DMS114 treated with DMSO at 0.1 percent for 48 hours (cell line): ENCODE measurements around the gene SF3B3.
"Not testable (repeated sequence)": the region's sequence is repeated elsewhere in the genome, so short reads cannot be mapped to it uniquely, and the experiment has no call there.

Experiments
- DNase-seq: peaks from one replicate; lab custom pipeline; 2025; ENCODE audit not compliant: unreplicated experiment; lab: John Stamatoyannopoulos, UW

Gene SF3B3

GRCh38 chr16:70589416-70589815 lies 65.8 kb downstream of the SF3B3 start:
- DNase-seq: not testable (repeated sequence)

DNA sequence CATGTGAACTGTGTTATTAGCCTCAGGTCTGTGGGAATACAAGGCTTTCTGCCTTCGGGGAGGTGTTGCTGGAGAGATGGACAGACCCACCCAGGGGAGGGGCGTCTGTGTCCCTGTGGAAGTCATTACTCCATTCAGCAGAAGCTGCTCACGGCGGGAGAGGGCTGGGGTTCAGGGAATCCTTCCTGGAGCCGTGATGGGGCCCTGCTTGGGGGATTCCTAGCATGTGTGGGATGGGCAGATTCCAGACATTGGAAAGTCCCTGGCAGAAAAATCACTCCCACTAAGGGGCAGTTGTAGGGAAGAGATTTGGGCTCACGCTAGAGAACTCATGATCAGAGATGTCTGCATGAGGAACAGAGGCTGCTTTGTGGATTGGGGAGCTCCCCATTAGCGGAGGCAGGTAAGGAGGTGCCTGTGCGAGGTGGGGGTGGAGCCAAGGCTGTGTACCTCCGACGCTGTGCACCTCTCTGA lies 66.4 kb downstream of the SF3B3 start:
- no peak for DNase-seq

DNA sequence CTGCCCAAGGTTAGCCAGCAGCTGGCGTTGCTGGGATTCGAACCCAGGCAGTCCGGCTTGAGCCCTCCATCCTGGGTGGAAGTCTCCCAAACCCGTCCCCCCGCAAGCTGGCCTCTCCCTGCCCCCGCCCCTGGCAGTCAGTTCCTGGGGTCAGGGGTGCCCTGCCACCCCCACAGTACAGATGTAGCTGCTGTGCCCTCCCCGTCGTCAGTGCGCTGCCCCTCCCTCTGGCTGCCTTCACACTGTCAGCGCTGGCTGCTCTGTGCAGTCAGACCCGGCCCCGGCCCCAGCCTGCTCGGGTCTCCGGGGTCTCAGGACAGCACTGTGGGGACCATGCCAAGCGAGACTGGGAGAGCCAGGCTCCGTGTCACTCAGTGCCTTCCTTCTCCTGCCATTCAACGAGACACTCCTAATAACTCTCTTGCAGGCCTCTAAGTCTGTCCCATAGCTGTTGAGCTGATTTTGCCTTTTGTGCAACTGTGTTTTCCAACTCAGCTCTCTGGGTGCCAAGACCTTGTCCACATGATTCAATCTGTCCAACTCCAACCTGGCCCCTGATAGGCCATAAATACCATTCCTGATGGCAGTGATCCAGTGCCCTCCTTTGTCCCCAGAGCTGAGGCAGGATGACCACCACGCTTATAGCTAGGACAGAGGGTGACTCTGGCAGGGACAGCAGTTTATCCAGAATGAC lies 67.3 kb downstream of the SF3B3 start:
- DNase-seq: no peak

GRCh38 chr16:70591615-70592014 lies 68.0 kb downstream of the SF3B3 start:
- no peak for DNase-seq

DNA sequence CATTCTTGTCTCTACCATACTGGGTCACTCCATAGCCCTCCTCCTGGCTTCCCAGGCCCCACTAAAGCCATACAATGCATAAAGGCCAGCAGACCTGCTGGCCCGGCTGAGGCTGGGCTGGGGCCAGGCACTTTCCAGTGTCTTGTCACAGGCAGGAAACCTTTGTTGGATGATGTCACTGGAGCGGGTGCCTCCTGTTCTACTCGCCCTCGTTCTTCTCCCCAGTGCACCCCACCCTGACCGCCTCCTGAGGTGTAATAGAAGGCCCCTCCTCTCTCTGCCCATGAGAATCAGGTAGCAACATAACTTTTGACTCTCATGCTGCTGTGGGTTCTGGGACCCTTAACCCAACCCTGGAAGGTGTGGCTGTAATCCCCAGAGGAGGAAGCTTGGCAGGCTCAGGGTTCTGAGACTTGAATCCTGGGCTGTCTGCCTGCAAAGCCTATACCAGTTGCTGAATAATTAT lies 68.5 kb downstream of the SF3B3 start:
- DNase-seq: no peak

GRCh38 chr16:70593544-70593943 lies 69.9 kb downstream of the SF3B3 start:
- DNase-seq: no peak

- DNase-seq: no peak
Measured at GRCh38 chr16:70594569-70594968, 71.0 kb downstream of the SF3B3 start.

DNA sequence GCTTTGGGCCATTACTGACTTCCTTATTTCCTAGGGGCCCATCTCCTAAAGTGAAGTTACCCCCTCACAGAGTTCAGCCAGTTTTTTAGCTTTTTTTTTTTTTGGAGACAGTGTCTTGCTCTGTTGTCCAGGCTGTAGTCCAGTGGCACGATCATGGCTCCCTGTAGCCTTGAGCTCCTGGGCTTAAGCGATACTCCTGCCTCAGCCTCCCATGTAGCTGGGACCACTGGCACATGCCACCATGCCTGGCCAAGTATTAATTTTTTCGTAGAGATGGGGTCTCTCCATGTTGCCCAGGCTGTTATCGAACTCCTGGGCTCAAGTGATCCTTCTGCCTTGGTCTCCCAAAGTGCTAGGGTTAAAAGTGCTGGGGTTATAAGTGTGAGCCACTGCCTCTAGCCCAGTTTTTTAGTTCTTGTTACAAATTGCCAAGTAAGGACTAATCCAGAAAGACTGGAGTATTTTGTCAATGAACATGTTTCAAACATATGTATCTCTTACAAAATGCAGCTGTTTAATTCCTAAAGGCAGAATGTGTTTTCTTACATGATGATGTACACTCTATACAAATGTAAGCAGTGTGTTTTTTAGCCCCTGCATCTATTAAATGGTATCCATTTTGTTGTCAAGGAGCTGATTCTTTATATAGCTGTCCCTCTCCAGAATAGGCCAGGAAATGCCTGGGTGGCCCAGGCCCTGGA lies 73.7 kb downstream of the SF3B3 start:
- no peak for DNase-seq

DNA sequence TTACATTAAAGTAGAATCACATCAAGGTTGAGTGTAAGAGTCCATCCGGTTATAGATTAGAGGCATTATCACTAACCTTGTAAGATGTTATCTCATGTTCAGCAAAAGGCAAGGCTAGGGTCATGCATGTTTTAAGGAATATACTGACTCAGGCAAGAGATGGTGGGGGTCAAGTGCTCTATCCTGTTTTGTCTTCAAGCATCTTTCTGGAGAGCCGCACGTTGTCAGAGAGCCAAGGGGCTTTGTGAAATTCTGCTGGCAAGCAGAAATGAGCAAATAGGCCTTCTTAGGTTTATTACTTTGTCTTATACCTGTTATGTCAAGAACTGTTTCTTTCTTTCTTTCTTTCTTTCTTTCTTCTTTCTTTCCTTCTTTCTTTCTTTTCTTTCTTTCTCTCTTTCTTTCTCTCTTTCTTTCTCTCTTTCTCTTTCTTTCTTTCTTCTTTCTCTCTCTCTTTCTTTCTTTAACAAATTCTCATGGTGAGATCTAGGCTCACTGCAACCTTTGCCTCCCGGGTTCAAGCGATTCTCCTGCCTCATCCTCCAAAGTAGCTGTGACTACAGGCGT lies 75.4 kb downstream of the SF3B3 start:
- DNase-seq: no peak

DNA sequence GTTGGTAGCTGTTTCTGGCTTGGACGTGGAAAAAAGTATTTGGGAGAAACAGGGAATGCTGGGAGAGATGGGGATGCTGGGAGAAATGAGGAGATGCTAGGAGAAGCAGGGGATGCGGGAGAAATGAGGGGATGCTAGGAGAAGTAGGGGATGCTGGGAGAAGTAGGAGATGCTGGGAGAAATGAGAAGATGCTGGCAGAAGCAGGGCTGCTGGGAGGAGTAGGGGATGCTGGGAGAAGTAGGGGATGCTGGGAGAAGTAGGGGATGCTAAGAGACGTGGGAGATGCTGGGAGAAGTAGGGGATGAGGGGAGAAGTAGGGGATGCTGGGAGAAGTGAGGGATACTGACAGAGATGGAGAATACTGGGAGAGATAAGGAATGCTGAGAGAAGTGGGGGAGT lies 77.1 kb downstream of the SF3B3 start:
- DNase-seq: no peak

DNA sequence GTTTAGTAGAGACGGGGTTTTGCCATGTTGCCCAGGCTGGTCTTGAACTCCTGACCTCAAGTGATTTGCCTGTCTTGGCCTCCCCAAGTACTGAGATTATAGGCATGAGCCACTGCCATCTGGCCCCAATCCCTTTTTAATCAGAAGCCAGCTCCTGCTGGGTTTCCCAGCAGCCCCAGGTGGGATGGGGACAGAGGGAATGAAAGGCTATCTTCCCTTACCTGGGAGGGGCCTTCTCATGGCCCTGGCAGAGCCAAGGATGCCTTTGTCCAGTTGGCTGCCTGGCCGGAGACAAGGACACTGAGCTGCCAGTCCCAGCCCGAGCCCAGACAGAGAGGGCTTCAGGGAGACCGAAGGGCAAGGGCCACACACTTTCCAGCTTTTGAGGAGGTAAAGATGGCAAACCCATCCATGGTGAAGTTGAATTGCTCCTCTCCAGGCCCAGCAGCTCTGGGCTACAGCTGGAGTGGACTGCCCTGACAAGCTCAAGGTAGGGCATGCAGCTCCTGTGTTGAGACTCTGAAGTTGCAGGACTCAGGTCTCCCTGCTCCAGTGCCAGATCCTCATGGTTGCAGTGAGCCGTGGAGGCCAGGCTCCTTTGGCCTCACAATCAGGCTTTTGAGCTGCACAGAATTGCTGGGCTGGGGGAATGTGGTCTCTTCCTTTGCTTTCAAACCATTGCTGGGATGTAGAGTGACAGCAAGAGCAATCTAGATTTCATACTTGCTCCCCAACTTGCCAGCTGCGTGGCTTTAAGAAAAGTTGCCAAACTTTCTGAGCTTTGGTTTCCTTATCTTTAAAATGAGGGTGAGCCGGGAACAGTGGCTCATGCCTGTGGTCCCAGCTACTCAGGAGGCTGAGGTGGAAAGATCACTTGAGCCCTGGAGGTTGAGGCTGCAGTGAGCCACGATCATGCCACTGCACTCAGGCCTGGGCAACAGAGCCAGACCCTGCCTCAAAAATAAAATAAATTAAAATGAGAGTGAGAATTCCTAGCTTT lies 78.3 kb downstream of the SF3B3 start:
- no peak for DNase-seq

- no peak for DNase-seq
Measured at GRCh38 chr16:70602831-70603230, 79.2 kb downstream of the SF3B3 start.

- DNase-seq: no peak
Measured at GRCh38 chr16:70604407-70605282, 81.0 kb downstream of the SF3B3 start.

- no peak for DNase-seq
Measured at GRCh38 chr16:70605283-70605657, 81.7 kb downstream of the SF3B3 start.

DNA sequence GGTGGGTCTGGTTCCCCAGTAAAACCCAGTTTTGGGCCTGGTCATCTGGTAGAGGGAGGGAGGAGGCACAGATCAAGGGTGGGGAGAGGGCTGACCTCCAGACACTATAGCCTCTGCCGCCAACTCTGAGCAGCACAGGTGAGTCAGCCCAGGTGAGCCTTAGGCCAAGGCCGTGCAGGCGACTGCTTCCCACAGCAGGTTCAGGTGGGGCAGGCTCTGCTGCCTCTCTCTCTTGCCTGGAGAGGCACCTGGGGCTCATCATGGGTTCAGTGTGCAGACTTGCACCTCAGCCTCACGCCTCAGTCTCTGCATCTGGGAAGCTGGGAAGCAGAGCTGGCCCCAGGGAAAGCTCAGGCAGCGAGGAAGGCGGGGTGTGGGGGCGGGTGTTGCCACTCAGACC lies 84.9 kb downstream of the SF3B3 start:
- no peak for DNase-seq

DNA sequence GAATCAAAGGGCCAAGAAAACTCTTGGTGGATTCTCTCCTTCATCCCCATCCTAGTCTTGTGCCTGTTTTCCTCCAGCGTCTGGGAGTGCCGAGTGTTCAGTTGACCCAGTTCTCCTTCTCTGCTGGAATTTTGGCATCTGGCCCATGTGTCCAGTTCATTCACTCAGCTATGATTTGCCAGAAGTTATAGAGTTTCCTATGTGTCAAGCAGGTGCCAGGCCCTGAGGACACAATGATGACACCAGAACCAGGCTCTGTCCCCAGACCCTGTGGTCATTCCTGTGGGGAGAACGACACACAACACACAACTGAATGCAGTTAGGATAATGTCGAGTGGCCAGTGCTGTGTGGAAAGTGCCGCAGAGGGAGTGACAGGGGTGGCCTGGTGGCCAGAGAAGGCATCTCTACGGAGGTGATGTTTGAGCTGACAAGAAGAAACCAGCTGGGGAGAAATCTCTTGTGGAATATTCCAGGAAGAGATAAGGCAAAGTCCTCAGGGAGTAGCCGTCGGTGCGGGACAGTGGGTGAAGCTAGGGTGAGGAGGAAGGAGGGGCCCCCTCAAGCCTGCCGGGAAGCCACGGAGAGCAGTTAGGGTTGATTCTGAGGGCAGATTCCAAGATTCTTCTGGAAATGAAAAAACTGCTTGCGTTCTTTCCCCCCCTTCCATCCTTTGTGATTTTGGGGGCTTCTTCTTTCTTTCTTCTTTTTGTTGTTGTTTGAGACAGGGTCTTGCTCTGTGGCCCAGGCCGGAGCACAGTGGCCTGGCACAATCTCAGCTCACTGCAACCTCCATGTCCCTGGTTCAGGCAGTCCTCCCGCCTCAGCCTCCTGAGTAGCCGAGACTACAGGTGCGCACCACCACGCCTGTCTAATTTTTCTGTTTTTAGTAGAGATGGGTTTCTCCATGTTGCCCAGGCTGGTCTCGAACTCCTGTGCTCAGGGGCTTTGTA lies 86.9 kb downstream of the SF3B3 start:
- no peak for DNase-seq

DNA sequence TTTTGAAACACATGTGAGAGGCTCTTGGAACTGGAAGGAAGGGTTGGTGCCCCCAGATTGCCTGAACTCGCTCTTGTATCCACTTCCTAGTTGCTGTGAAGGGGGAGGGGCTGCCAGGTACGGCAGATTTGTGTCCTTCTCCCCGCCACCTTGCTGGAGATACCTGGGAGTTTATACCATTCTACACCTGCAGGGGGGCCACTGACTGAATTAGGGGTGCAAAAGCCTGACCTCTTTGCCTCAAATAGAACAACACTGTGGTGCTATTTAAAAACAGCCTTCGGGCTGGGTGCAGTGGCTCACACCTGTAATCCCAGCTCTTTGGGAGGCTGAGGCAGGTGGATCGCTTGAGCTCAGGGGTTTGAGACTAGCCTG lies 87.6 kb downstream of the SF3B3 start:
- DNase-seq: no peak

GRCh38 chr16:70611785-70612303 lies 88.2 kb downstream of the SF3B3 start:
- no peak for DNase-seq

DNA sequence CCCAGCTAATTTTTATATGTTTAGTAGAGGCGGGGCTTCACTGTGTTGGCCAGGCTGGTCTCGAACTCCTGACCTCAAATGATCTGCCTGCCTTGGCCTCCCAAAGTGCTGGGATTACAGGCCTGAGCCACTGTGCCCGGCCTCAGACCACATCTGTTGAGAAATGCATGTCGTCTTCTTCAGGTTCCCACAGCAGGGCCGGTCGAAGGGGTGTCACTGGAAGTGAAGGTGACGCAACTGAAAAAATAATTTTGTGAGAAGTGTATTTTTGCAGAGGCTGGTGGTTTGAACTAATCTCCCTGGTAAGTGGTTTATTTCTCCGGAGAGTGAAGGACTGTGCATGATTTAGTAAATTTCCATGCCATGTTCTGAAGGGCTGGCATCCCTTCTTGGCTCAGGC lies 89.3 kb downstream of the SF3B3 start:
- DNase-seq: no peak
